ENCODE results near the gene AHCYL1. TPM values are rescaled to one million over a fixed set of nuclear protein-coding genes. Genes with fewer than 3 reads are reported as not detected.

The AHCYL1 gene
- total and polyA plus RNA-seq, 2 of the 8 experiments (the other 6 are each of a cell fraction or from before 2014, with no cell fraction given), result 64.5 to 95.9 TPM

- Histone ChIP-seq H3K4me3 (ENCODE audit: extremely low read depth in 1 of 4, insufficient read depth in 2 of 4, low read depth in 3 of 4, low read length in 4 of 4) (peak overlapping the region in 1 of 4 experiments; percentile 45; a peak in 2 of 8 replicates), H3K9ac (replicated peaks in 1 of 4; ENCODE audit: extremely low read depth in 1 of 4, low read depth in 3 of 4, low read length in 3 of 4) (no peak overlapping the region)
- no peak for TF ChIP-seq BACH1 (IDR thresholded peaks at IDR 0.05; ENCODE audit: low read length)
- TF ChIP-seq HDAC6 (IDR thresholded peaks at IDR 0.05; ENCODE audit: low read depth, low read length), result no peak
- TF ChIP-seq CREB1 (IDR thresholded peaks at IDR 0.05), result no peak
- TF ChIP-seq BCL11A (IDR thresholded peaks at IDR 0.05; ENCODE audit: low read depth in 2 of 2, low read length in 2 of 2), result no peak
- no peak for TF ChIP-seq SP1 (IDR thresholded peaks at IDR 0.05; ENCODE audit: low read depth, low read length)
- TF ChIP-seq POU5F1 (IDR thresholded peaks at IDR 0.05; ENCODE audit: low read depth, low read length), result no peak
- no peak for TF ChIP-seq RXRA (IDR thresholded peaks at IDR 0.05; ENCODE audit: insufficient read depth, low read depth, low read length)
- TF ChIP-seq CHD2 (IDR thresholded peaks at IDR 0.05; ENCODE audit: low read length), result no peak
- TF ChIP-seq SP2 (IDR thresholded peaks at IDR 0.05; ENCODE audit: low read length), result no peak
- TF ChIP-seq ATF2 (IDR thresholded peaks at IDR 0.05; ENCODE audit: low read length), result no peak
- TF ChIP-seq CEBPB (IDR thresholded peaks at IDR 0.05; ENCODE audit: low read depth, low read length), result no peak
- TF ChIP-seq RAD21 (IDR thresholded peaks at IDR 0.05 in 1 of 2, conservative IDR thresholded peaks at IDR 0.05 in 1 of 2; ENCODE audit: low read depth in 2 of 2, low read length in 2 of 2), result no peak
- no peak for TF ChIP-seq E2F6 (IDR thresholded peaks at IDR 0.05)
These were observed 23.8 kb upstream of the AHCYL1 start for GRCh38 chr1:109960745-109961094.

More at GRCh38 chr1:109960745-109961094, 23.8 kb upstream of the AHCYL1 start:
- Histone ChIP-seq H3K23me2 (ENCODE audit: low read depth, low read length) (no peaks in the 10 kb centered on the region), H3K18ac (ENCODE audit: extremely low read depth, low read length) (no peak overlapping the region), H3K4ac (replicated peaks; ENCODE audit: insufficient read length, low read depth, low read length) (no peak overlapping the region), H4K5ac (ENCODE audit: insufficient read length, low read depth, low read length) (peak overlapping the region; percentile 31), H3K23ac (ENCODE audit: insufficient read length) (no peak overlapping the region), H2AFZ (ENCODE audit: low read length) (no peak overlapping the region), H3K36me3 (ENCODE audit: control insufficient read depth in 2 of 4, insufficient read depth in 4 of 4, low read length in 3 of 4) (no peaks in the 10 kb centered on the region), H4K8ac (ENCODE audit: extremely low read depth, insufficient read depth, low read length) (no peak overlapping the region), H3K9me3 (ENCODE audit: insufficient read depth in 2 of 2, low read depth in 1 of 2, low read length in 1 of 2) (no peaks in the 10 kb centered on the region), H4K91ac (replicated peaks; ENCODE audit: insufficient read length, low read length) (no peak overlapping the region), H3K79me2 (ENCODE audit: control insufficient read depth in 1 of 2, insufficient read depth in 2 of 2, low read length in 2 of 2) (no peaks in the 10 kb centered on the region), H2BK5ac (ENCODE audit: low read depth, low read length) (no peak overlapping the region), H2AK5ac (ENCODE audit: low read depth, low read length) (no peak overlapping the region), H2BK120ac (replicated peaks; ENCODE audit: low read depth, low read length) (no peak overlapping the region), H3K4me1 (replicated peaks in 1 of 4; ENCODE audit: control insufficient read depth in 3 of 4, insufficient read depth in 4 of 4, low read length in 3 of 4) (peaks cover 5 to 26% (median 17%) of the 10 kb centered on the region in 4 experiments; a peak in 6 of 7 replicates), H3K27me3 (replicated peaks in 1 of 4; ENCODE audit: control insufficient read depth in 3 of 4, extremely low read depth in 1 of 4, insufficient read depth in 3 of 4, low read length in 3 of 4) (peaks cover 0 to 9% (median 2%) of the 10 kb centered on the region in 4 experiments; a peak in 4 of 7 replicates), H3K56ac (replicated peaks; ENCODE audit: insufficient read length, low read depth, low read length) (no peak overlapping the region), H4K20me1 (replicated peaks in 1 of 2; ENCODE audit: control insufficient read depth in 1 of 2, insufficient read depth in 2 of 2, low read length in 2 of 2) (peaks cover 0 to 2% of the 10 kb centered on the region in 2 experiments), H3K79me1 (ENCODE audit: low read depth, low read length) (no peaks in the 10 kb centered on the region), H2BK12ac (ENCODE audit: low read depth, low read length) (no peak overlapping the region), H2BK20ac (ENCODE audit: low read length) (no peak overlapping the region), H2BK15ac (ENCODE audit: low read length) (no peak overlapping the region), H3K4me2 (ENCODE audit: insufficient read depth in 1 of 2, low read depth in 2 of 2, low read length in 2 of 2) (peak overlapping the region; percentile 46 to 66), H3K14ac (ENCODE audit: insufficient read length) (no peak overlapping the region), H3K27ac (ENCODE audit: low read depth, low read length) (no peak overlapping the region; the same call in 1 of the 2 replicates)
- DNase-seq (ENCODE audit: low read depth in 1 of 2, low spot score in 2 of 2) (no peak), FAIRE-seq (no peak)
- POLR2A ChIA-PET (ENCODE audit: partially characterized antibody), result interaction anchor here (0.8 kb wide), 1 partner anchor 83 kb away, joined by 3 read pairs; no protein-coding TSS in a partner anchor
- CTCF ChIA-PET (ENCODE audit: partially characterized antibody), result interaction anchor here (0.6 to 2.6 kb wide), 9 partner anchors 13 to 209 kb away, joined by 3 to 11 read pairs (median 5); no protein-coding TSS in a partner anchor
- WGBS, 2 experiments (ENCODE audit: extremely low coverage in 1 of 2, insufficient coverage in 1 of 2, insufficient read length in 1 of 2, insufficient replicate concordance in 2 of 2, low coverage in 1 of 2, low lambda C conversion rate in 2 of 2, missing lambda C conversion rate in 1 of 2), result 5% methylated on average over 1 of the region's 1 CpG; no CpG with 5 or more reads in 1 of the 2 experiments

All from H1 (cell line).